WTC11 (cell line): Measurements from ENCODE around the gene TMEM145. TPM values are rescaled to one million over a fixed set of nuclear protein-coding genes. Genes with fewer than 3 reads are reported as not detected.

Experiments used
- CBFB ChIP-seq: sonication (generic); formaldehyde crosslinking; IDR thresholded peaks from 2 replicates; pipeline ENCODE4 v1.8.1; 2022; ENCODE audit warnings: mild to moderate bottlenecking, low read depth, missing genetic modification reagents
- E2F5 ChIP-seq: sonication (generic); formaldehyde crosslinking; IDR thresholded peaks from 2 replicates; pipeline ENCODE4 v1.8.1; 2022; ENCODE audit warnings: mild to moderate bottlenecking, moderate library complexity, missing genetic modification reagents
- ELF4 ChIP-seq: sonication (generic); formaldehyde crosslinking; IDR thresholded peaks from 2 replicates; pipeline ENCODE4 v1.8.1; 2022; ENCODE audit warnings: low read depth, mild to moderate bottlenecking, moderate library complexity, missing genetic modification reagents
- HMGA2 ChIP-seq: fragments of 250-450 bp; sonication (Bioruptor Pico); IDR thresholded peaks from 2 replicates; pipeline ENCODE4 v1.4.0; 2021; ENCODE audit warnings: mild to moderate bottlenecking, moderate library complexity
- JAZF1 ChIP-seq: fragments of 250-450 bp; sonication (Bioruptor Pico); IDR thresholded peaks from 2 replicates; pipeline ENCODE4 v1.9.0; 2021; ENCODE audit warnings: moderate library complexity, mild to moderate bottlenecking, inconsistent platforms
- NR3C1 ChIP-seq: sonication (generic); formaldehyde crosslinking; conservative IDR thresholded peaks from 2 replicates; pipeline ENCODE4 v1.8.1; 2023; ENCODE audit warnings: low read depth, mild to moderate bottlenecking, missing genetic modification reagents
- PREB ChIP-seq: sonication (generic); formaldehyde crosslinking; IDR thresholded peaks from 2 replicates; pipeline ENCODE4 v1.8.1; 2022; ENCODE audit warnings: mild to moderate bottlenecking, missing genetic modification reagents, moderate library complexity, borderline replicate concordance
- SMAD4 ChIP-seq: sonication (generic); formaldehyde crosslinking; IDR thresholded peaks from 2 replicates; pipeline ENCODE4 v1.8.0; 2022; ENCODE audit warnings: mild to moderate bottlenecking, missing genetic modification reagents
- SOX15 ChIP-seq: fragments of 250-450 bp; sonication (Bioruptor Pico); IDR thresholded peaks from 2 replicates; pipeline ENCODE4 v1.9.0; 2021; ENCODE audit warnings: mild to moderate bottlenecking
- TEAD1 ChIP-seq: sonication (generic); formaldehyde crosslinking; IDR thresholded peaks from 2 replicates; pipeline ENCODE4 v1.8.0; 2022; ENCODE audit warnings: mild to moderate bottlenecking, missing genetic modification reagents
- ZBTB21 ChIP-seq: sonication (generic); formaldehyde crosslinking; IDR thresholded peaks from 2 replicates; pipeline ENCODE4 v1.8.1; 2023; ENCODE audit warnings: mild to moderate bottlenecking, missing genetic modification reagents, borderline replicate concordance
- ZNF219 ChIP-seq: sonication (generic); formaldehyde crosslinking; IDR thresholded peaks from 2 replicates; pipeline ENCODE4 v1.8.0; 2023; ENCODE audit warnings: missing genetic modification reagents, mild to moderate bottlenecking, borderline replicate concordance
- ZNF263 ChIP-seq: sonication (generic); formaldehyde crosslinking; IDR thresholded peaks from 2 replicates; pipeline ENCODE4 v1.8.1; 2022; ENCODE audit warnings: low read depth, mild to moderate bottlenecking, moderate library complexity, missing genetic modification reagents
- ZNF281 ChIP-seq: sonication (generic); formaldehyde crosslinking; IDR thresholded peaks from 2 replicates; pipeline ENCODE4 v1.8.0; 2023; ENCODE audit warnings: mild to moderate bottlenecking, missing genetic modification reagents
- total RNA-seq: library from RNA; stranded (reverse); gene quantifications from 3 replicates; pipeline ENCODE4 v1.2.3, GENCODE V29; 2021
- TF ChIP-seq, protein P1 (sequence below): sonication (generic); formaldehyde crosslinking; IDR thresholded peaks from 2 replicates; pipeline ENCODE4 v1.8.1; 2022; ENCODE audit warnings: low read depth, missing genetic modification reagents, borderline replicate concordance
- TF ChIP-seq, protein P2 (sequence below): sonication (generic); formaldehyde crosslinking; IDR thresholded peaks from 2 replicates; pipeline ENCODE4 v1.8.1; 2023; ENCODE audit warnings: mild to moderate bottlenecking, missing genetic modification reagents, moderate library complexity
- TF ChIP-seq, protein P3 (sequence below): sonication (generic); formaldehyde crosslinking; IDR thresholded peaks from 2 replicates; pipeline ENCODE4 v1.8.1; 2022; ENCODE audit warnings: low read depth, mild to moderate bottlenecking, moderate library complexity, missing genetic modification reagents, borderline replicate concordance
- TF ChIP-seq, protein P4 (sequence below): fragments of 250-450 bp; sonication (Bioruptor Pico); IDR thresholded peaks from 2 replicates; pipeline ENCODE4 v1.9.0; 2021; ENCODE audit warnings: mild to moderate bottlenecking, borderline replicate concordance
- TF ChIP-seq, protein P5 (sequence below): fragments of 250-450 bp; sonication (Bioruptor Pico); IDR thresholded peaks from 2 replicates; pipeline ENCODE4 v1.8.0; 2021; ENCODE audit warnings: mild to moderate bottlenecking
- TF ChIP-seq, protein P6 (sequence below): sonication (generic); formaldehyde crosslinking; conservative IDR thresholded peaks from 2 replicates; pipeline ENCODE4 v1.8.1; 2023; ENCODE audit warnings: mild to moderate bottlenecking, low read depth, missing genetic modification reagents, moderate library complexity

The TMEM145 gene
- total RNA-seq, 1 experiment from 2014 or later, result 6.9 TPM

- TF ChIP-seq, protein P1, sequence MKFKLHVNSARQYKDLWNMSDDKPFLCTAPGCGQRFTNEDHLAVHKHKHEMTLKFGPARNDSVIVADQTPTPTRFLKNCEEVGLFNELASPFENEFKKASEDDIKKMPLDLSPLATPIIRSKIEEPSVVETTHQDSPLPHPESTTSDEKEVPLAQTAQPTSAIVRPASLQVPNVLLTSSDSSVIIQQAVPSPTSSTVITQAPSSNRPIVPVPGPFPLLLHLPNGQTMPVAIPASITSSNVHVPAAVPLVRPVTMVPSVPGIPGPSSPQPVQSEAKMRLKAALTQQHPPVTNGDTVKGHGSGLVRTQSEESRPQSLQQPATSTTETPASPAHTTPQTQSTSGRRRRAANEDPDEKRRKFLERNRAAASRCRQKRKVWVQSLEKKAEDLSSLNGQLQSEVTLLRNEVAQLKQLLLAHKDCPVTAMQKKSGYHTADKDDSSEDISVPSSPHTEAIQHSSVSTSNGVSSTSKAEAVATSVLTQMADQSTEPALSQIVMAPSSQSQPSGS (CRISPR knock-in tag), result no peak
- TF ChIP-seq HMGA2 (CRISPR knock-in tag), result no peak
- TF ChIP-seq E2F5 (CRISPR knock-in tag), result no peak
- TF ChIP-seq, protein P2, sequence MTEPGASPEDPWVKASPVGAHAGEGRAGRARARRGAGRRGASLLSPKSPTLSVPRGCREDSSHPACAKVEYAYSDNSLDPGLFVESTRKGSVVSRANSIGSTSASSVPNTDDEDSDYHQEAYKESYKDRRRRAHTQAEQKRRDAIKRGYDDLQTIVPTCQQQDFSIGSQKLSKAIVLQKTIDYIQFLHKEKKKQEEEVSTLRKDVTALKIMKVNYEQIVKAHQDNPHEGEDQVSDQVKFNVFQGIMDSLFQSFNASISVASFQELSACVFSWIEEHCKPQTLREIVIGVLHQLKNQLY (CRISPR knock-in tag), result no peak
- no peak for TF ChIP-seq NR3C1 (CRISPR knock-in tag)
- TF ChIP-seq PREB (CRISPR knock-in tag), result no peak
- no peak for TF ChIP-seq SMAD4 (CRISPR knock-in tag)
- TF ChIP-seq ELF4, result no peak
- no peak for TF ChIP-seq ZBTB21 (CRISPR knock-in tag)
- no peak for TF ChIP-seq ZNF263 (CRISPR knock-in tag)
- TF ChIP-seq CBFB, result no peak
- no peak for TF ChIP-seq ZNF219
- no peak for TF ChIP-seq ZNF281 (CRISPR knock-in tag)
- TF ChIP-seq JAZF1 (CRISPR knock-in tag), result no peak
- TF ChIP-seq, protein P3, sequence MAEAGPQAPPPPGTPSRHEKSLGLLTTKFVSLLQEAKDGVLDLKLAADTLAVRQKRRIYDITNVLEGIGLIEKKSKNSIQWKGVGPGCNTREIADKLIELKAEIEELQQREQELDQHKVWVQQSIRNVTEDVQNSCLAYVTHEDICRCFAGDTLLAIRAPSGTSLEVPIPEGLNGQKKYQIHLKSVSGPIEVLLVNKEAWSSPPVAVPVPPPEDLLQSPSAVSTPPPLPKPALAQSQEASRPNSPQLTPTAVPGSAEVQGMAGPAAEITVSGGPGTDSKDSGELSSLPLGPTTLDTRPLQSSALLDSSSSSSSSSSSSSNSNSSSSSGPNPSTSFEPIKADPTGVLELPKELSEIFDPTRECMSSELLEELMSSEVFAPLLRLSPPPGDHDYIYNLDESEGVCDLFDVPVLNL, result no peak
- no peak for TF ChIP-seq SOX15 (CRISPR knock-in tag)
- TF ChIP-seq, protein P4, sequence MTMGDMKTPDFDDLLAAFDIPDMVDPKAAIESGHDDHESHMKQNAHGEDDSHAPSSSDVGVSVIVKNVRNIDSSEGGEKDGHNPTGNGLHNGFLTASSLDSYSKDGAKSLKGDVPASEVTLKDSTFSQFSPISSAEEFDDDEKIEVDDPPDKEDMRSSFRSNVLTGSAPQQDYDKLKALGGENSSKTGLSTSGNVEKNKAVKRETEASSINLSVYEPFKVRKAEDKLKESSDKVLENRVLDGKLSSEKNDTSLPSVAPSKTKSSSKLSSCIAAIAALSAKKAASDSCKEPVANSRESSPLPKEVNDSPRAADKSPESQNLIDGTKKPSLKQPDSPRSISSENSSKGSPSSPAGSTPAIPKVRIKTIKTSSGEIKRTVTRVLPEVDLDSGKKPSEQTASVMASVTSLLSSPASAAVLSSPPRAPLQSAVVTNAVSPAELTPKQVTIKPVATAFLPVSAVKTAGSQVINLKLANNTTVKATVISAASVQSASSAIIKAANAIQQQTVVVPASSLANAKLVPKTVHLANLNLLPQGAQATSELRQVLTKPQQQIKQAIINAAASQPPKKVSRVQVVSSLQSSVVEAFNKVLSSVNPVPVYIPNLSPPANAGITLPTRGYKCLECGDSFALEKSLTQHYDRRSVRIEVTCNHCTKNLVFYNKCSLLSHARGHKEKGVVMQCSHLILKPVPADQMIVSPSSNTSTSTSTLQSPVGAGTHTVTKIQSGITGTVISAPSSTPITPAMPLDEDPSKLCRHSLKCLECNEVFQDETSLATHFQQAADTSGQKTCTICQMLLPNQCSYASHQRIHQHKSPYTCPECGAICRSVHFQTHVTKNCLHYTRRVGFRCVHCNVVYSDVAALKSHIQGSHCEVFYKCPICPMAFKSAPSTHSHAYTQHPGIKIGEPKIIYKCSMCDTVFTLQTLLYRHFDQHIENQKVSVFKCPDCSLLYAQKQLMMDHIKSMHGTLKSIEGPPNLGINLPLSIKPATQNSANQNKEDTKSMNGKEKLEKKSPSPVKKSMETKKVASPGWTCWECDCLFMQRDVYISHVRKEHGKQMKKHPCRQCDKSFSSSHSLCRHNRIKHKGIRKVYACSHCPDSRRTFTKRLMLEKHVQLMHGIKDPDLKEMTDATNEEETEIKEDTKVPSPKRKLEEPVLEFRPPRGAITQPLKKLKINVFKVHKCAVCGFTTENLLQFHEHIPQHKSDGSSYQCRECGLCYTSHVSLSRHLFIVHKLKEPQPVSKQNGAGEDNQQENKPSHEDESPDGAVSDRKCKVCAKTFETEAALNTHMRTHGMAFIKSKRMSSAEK, result no peak
- TF ChIP-seq, protein P5, sequence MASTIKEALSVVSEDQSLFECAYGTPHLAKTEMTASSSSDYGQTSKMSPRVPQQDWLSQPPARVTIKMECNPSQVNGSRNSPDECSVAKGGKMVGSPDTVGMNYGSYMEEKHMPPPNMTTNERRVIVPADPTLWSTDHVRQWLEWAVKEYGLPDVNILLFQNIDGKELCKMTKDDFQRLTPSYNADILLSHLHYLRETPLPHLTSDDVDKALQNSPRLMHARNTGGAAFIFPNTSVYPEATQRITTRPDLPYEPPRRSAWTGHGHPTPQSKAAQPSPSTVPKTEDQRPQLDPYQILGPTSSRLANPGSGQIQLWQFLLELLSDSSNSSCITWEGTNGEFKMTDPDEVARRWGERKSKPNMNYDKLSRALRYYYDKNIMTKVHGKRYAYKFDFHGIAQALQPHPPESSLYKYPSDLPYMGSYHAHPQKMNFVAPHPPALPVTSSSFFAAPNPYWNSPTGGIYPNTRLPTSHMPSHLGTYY (CRISPR knock-in tag), result no peak
- TF ChIP-seq, protein P6, sequence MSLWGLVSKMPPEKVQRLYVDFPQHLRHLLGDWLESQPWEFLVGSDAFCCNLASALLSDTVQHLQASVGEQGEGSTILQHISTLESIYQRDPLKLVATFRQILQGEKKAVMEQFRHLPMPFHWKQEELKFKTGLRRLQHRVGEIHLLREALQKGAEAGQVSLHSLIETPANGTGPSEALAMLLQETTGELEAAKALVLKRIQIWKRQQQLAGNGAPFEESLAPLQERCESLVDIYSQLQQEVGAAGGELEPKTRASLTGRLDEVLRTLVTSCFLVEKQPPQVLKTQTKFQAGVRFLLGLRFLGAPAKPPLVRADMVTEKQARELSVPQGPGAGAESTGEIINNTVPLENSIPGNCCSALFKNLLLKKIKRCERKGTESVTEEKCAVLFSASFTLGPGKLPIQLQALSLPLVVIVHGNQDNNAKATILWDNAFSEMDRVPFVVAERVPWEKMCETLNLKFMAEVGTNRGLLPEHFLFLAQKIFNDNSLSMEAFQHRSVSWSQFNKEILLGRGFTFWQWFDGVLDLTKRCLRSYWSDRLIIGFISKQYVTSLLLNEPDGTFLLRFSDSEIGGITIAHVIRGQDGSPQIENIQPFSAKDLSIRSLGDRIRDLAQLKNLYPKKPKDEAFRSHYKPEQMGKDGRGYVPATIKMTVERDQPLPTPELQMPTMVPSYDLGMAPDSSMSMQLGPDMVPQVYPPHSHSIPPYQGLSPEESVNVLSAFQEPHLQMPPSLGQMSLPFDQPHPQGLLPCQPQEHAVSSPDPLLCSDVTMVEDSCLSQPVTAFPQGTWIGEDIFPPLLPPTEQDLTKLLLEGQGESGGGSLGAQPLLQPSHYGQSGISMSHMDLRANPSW (CRISPR knock-in tag), result no peak
- no peak for TF ChIP-seq TEAD1 (CRISPR knock-in tag)
These were observed 10.4 kb downstream of the TMEM145 start (continued) for GRCh38 chr19:42323473-42323851.
